HL-60 (cell line): Measurements from ENCODE around the gene SLFNL1.

Source experiments
- GABPA ChIP-seq: IDR thresholded peaks from 2 replicates; pipeline ENCODE4 v1.6.1; 2012; ENCODE audit warnings: low read depth
- POLR2AphosphoS5 ChIP-seq: IDR thresholded peaks from 2 replicates; pipeline ENCODE4 v1.6.1; 2012; ENCODE audit warnings: low read depth
- SPI1 ChIP-seq: IDR thresholded peaks from 2 replicates; pipeline ENCODE4 v1.6.1; 2012; ENCODE audit warnings: low read depth, mild to moderate bottlenecking, borderline replicate concordance
- TF ChIP-seq, protein P1 (sequence below): IDR thresholded peaks from one replicate; pipeline ENCODE4 v1.5.1; 2011; ENCODE audit warnings: low read length, control low read depth, inconsistent platforms; ENCODE audit not compliant: insufficient read depth
- TF ChIP-seq, protein P2 (sequence below): IDR thresholded peaks from 2 replicates; pipeline ENCODE4 v1.6.1; 2012; ENCODE audit warnings: low read depth; ENCODE audit not compliant: insufficient replicate concordance

DNA sequence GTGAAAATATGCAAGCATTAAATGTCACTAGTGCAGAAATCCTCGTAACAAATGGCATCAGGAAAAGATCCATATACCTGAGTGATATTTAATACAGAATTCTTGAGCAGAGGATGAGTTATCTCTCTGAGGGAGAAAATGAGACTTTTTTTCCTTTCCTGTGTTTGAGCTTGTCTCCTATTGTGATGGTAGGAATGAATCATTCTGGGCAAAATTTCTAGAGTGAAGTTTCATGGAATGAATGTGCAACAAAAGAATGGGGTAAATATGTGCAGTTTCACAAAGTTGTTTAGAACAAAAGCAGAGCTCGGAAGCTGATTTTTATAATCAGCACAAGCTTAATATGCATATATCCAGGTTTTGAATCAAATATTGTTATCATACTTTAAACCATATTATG, 37.5 kb downstream of the SLFNL1 start:
- TF ChIP-seq, protein P1, sequence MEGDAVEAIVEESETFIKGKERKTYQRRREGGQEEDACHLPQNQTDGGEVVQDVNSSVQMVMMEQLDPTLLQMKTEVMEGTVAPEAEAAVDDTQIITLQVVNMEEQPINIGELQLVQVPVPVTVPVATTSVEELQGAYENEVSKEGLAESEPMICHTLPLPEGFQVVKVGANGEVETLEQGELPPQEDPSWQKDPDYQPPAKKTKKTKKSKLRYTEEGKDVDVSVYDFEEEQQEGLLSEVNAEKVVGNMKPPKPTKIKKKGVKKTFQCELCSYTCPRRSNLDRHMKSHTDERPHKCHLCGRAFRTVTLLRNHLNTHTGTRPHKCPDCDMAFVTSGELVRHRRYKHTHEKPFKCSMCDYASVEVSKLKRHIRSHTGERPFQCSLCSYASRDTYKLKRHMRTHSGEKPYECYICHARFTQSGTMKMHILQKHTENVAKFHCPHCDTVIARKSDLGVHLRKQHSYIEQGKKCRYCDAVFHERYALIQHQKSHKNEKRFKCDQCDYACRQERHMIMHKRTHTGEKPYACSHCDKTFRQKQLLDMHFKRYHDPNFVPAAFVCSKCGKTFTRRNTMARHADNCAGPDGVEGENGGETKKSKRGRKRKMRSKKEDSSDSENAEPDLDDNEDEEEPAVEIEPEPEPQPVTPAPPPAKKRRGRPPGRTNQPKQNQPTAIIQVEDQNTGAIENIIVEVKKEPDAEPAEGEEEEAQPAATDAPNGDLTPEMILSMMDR, result no peak
- TF ChIP-seq POLR2AphosphoS5 (no peak), SPI1 (no peak), GABPA (no peak)
- TF ChIP-seq, protein P2, sequence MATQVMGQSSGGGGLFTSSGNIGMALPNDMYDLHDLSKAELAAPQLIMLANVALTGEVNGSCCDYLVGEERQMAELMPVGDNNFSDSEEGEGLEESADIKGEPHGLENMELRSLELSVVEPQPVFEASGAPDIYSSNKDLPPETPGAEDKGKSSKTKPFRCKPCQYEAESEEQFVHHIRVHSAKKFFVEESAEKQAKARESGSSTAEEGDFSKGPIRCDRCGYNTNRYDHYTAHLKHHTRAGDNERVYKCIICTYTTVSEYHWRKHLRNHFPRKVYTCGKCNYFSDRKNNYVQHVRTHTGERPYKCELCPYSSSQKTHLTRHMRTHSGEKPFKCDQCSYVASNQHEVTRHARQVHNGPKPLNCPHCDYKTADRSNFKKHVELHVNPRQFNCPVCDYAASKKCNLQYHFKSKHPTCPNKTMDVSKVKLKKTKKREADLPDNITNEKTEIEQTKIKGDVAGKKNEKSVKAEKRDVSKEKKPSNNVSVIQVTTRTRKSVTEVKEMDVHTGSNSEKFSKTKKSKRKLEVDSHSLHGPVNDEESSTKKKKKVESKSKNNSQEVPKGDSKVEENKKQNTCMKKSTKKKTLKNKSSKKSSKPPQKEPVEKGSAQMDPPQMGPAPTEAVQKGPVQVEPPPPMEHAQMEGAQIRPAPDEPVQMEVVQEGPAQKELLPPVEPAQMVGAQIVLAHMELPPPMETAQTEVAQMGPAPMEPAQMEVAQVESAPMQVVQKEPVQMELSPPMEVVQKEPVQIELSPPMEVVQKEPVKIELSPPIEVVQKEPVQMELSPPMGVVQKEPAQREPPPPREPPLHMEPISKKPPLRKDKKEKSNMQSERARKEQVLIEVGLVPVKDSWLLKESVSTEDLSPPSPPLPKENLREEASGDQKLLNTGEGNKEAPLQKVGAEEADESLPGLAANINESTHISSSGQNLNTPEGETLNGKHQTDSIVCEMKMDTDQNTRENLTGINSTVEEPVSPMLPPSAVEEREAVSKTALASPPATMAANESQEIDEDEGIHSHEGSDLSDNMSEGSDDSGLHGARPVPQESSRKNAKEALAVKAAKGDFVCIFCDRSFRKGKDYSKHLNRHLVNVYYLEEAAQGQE, result no peak
